ENCODE data around the gene AVEN.

GRCh38 chr15:34064438-34064837 is 25.4 kb upstream of the AVEN start:
- TF ChIP-seq EZH2 (IDR thresholded peaks at IDR 0.05; ENCODE audit: borderline replicate concordance, low read length) = no peak
- TF ChIP-seq CTCF (conservative IDR thresholded peaks at IDR 0.05 in 1 of 2, IDR thresholded peaks at IDR 0.05 in 1 of 2; ENCODE audit: extremely low read depth in 1 of 2, insufficient read depth in 1 of 2, low read depth in 1 of 2, low read length in 2 of 2) = no peak
